AG04450 (cell line): Measurements from ENCODE around the gene INSR. TPM values are rescaled to one million over a fixed set of nuclear protein-coding genes. Genes with fewer than 3 reads are reported as not detected.

Source experiments
- CTCF ChIA-PET: fragments of 300-600, 350-600 bp; formaldehyde crosslinking; extraction: SDS; loops from one replicate; lab custom pipeline; 2022; ENCODE audit warnings: antibody characterized with exemption, inconsistent platforms; lab: Charles Lee
- POLR2A ChIA-PET: fragments of 350-600 bp; formaldehyde crosslinking; extraction: SDS; loops from one replicate; lab custom pipeline; 2021; ENCODE audit warnings: antibody characterized with exemption, inconsistent platforms; lab: Yijun Ruan, JAX
- DNase-seq: peaks from one replicate; pipeline ENCODE4 v3.0.0-alpha.2; 2011; ENCODE audit warnings: low read depth, low spot score
- H3K27ac ChIP-seq: one replicate; pipeline ENCODE4 v1.5.1; 2012; ENCODE audit warnings: low read depth, low read length, control low read depth
- H3K27me3 ChIP-seq: one replicate; pipeline ENCODE4 v1.6.0; 2012; ENCODE audit warnings: low read length; ENCODE audit not compliant: control insufficient read depth, insufficient read depth
- H3K4me3 ChIP-seq: 2 replicates; pipeline ENCODE4 v1.5.1; 2011; ENCODE audit warnings: mild to moderate bottlenecking, low read depth, low read length, control low read depth
- H3K9me3 ChIP-seq: 2 replicates; pipeline ENCODE4 v1.5.1; 2012; ENCODE audit warnings: low read length; ENCODE audit not compliant: control insufficient read depth, insufficient read depth
- CTCF ChIP-seq: IDR thresholded peaks from 2 replicates; pipeline ENCODE4 v1.5.1; 2011; ENCODE audit warnings: low read depth, low read length, control low read depth, inconsistent platforms
- polyA plus RNA-seq: library from polyadenylated mRNA; depleted of rRNA; stranded (reverse); fragments of >200 nt; gene quantifications from 2 replicates; pipeline ENCODE4 v1.2.3, GENCODE V29; 2011

INSR gene
- polyA plus RNA-seq, 1 experiment = 2.9 TPM

DNA sequence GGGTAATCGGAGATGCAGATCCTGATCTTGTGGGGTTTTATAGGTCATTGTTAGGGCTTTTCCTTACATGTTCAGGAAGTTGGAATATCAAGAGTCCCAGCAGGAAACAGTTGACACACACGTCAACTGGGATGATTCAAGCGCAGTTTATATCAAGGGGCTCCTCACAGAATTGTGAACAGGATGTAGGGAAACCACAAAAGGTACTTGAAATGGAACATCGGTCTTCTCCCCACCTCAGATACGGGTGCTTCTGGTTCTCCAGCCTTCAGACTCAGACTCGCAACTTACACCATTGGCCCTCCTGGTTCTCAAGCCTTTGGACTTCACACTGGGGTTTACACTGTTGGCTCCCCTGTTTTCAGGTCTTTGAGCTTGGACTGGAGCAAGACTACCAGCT lies 205.2 kb downstream of the INSR start:
- H3K27ac ChIP-seq = no peak overlapping the region
- H3K4me3 ChIP-seq = no peak overlapping the region
- no peaks in the 10 kb centered on the region for H3K27me3 ChIP-seq
- peaks cover 84% of the 10 kb centered on the region for H3K9me3 ChIP-seq
- DNase-seq = no peak
- CTCF ChIA-PET = no interaction called here
- no peak for TF ChIP-seq CTCF
- POLR2A ChIA-PET = no interaction called here

DNA sequence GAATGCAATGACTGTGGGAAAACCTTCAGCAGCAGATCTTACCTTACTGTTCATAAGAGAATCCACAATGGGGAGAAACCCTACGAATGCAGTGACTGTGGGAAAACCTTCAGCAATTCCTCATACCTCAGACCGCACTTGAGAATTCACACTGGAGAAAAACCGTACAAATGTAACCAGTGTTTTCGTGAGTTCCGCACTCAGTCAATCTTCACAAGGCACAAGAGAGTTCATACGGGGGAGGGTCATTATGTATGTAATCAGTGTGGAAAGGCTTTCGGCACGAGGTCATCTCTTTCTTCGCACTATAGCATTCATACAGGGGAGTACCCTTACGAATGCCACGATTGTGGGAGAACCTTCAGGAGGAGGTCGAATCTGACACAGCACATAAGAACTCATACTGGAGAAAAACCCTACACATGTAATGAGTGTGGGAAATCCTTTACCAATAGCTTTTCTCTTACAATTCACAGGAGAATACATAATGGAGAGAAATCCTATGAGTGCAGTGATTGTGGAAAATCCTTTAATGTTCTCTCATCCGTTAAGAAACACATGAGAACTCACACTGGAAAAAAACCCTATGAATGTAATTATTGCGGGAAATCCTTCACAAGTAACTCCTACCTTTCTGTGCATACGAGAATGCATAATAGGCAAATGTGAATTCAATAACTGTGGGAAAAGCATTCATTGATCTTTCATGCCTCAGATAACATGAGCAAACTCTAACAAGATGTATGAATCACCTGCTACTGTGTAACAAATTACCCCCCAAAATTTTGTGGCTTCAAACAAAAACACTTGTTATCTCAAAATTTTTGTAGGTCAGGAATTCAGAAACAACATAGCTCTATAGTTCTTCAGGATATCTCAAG lies 210.9 kb downstream of the INSR start:
- TF ChIP-seq CTCF = no peak
- H3K27ac ChIP-seq = no peak overlapping the region
- ChIA-PET CTCF (no interaction called here), POLR2A (no interaction called here)
- no peak for DNase-seq
- H3K27me3 ChIP-seq = no peaks in the 10 kb centered on the region
- H3K4me3 ChIP-seq = no peak overlapping the region
- H3K9me3 ChIP-seq = peaks cover 79% of the 10 kb centered on the region

- ChIA-PET CTCF (interaction anchor here (0.6 kb wide), 1 partner anchor 26 kb away, joined by 4 read pairs; no protein-coding TSS in a partner anchor), POLR2A (interaction anchor here (0.7 kb wide), 1 partner anchor 21 kb away, joined by 6 read pairs; no protein-coding TSS in a partner anchor)
- TF ChIP-seq CTCF = no peak
- Histone ChIP-seq H3K4me3 (no peak overlapping the region), H3K27me3 (no peaks in the 10 kb centered on the region), H3K27ac (no peak overlapping the region), H3K9me3 (peaks cover 73% of the 10 kb centered on the region)
- DNase-seq = no peak
Measured at GRCh38 chr19:7078008-7078407, 216.2 kb downstream of the INSR start.

- no peak for DNase-seq
- H3K27me3 ChIP-seq = no peaks in the 10 kb centered on the region
- POLR2A ChIA-PET = no interaction called here
- no peak overlapping the region for H3K27ac ChIP-seq
- no peak for TF ChIP-seq CTCF
- H3K4me3 ChIP-seq = no peak overlapping the region
- peaks cover 66% of the 10 kb centered on the region for H3K9me3 ChIP-seq
- CTCF ChIA-PET = no interaction called here
Measured at GRCh38 chr19:7076151-7076550, 218.1 kb downstream of the INSR start.

DNA sequence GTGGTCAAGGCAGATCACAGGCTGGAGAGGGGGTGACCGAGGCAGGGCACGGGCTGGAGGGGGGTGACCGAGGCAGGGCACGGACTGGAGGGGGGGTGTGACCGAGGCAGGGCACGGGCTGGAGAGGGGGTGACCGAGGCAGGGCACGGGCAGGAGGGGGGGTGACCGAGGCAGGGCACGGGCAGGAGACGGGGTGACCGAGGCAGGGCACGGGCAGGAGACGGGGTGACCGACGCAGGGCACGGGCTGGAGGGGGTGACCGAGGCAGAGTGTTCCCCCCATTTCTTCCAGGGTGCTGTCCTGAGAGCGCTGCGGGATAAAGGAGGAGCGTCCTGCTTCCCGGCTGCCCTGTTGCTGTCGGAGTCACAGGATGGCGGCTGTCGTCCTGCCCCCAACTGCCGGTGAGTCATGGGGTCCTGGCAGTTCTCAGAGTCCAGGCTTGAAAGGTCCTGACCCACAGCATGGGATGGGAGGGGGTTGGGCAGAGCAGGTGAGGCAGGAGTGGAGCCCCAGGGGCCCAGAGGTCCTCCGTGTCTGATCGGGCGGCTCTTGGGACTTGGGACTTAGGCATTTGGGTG lies 219.4 kb downstream of the INSR start:
- DNase-seq = no peak
- ChIA-PET CTCF (no interaction called here), POLR2A (no interaction called here)
- no peak for TF ChIP-seq CTCF
- H3K9me3 ChIP-seq = peaks cover 53% of the 10 kb centered on the region
- H3K4me3 ChIP-seq = no peak overlapping the region
- H3K27ac ChIP-seq = no peak overlapping the region
- no peaks in the 10 kb centered on the region for H3K27me3 ChIP-seq
